ENCODE results near the gene BBX.

Gene BBX

DNA sequence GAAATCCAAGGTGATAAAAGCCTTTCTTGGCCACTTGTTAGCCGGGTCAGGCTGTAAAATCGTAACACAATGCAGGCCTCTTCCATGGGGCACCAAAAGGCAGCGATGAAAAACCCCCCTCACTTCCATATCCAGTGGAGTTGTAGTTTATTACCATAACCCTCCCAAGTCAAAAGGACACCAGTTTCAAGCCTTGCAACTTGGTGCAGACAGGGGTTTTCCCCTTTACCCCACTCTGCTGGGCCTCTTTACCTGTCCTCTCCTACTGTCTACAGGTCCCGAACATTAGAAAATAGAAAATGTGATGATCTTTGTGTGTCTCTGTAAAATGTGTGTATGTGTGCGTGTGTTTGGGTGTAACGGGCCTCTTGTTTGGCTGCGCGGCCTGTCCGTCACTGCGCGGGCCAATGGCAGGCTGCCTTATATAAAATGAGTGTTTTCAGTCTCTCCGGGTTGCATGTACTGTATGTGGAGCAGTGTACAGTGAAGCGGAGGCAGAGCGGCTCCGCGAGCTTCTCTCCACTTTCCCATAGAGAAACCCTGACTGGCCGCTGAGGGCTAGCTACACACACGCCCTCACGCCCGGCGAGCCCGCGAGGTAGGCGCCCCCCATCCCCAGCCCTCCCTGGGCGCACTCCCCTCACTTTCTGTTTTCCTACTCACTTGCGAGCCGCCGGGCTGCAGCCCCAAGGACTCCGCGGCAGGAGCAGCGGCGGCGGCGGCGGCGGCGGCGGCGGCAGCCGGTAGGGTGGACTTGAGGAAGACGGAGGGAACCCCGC lies at the start of gene BBX:
Gene BBX, plus strand, starts transcription at position 453 of the 779 bp plus-strand sequence. CDS start 187,499 bp downstream, outside the sequence.
- peak; percentile 81 for DNase-seq

DNA sequence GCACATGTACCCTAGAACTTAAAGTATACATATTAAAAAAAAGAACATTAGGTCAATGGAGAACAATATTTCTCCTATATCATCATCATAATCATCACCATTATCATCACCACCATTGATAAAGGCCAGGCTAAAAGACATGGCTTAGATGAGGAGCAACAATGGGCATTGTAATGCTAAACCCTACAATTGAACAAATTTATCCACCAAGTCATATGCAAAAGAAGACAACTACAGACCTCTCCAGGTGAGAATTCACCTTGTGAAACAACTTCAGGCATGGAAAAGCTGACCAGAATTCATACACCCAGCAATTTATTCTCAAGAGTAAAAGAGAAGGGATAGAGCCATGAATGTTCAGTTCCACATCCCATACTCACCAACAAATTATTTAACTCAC lies 46.3 kb upstream of the BBX start:
- DNase-seq: no peak

DNA sequence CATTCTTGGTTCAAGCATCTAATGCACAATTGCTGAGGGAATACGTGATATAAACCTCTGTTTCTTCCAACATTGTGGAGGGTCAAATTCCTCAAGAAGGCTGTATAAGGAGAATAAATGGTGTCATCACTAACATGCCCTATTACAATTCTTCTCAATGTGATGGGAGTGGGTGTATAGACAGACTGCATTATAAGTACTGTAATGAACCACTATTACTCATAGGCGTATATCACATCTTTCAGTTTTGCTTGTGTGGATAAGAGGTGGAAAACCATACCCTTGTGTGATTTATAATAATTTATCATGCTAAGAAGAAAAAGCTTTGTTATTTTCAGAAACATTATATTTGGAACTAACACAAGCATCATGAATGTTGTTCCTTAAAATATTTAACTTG lies 35.3 kb upstream of the BBX start:
- no peak for DNase-seq

DNA sequence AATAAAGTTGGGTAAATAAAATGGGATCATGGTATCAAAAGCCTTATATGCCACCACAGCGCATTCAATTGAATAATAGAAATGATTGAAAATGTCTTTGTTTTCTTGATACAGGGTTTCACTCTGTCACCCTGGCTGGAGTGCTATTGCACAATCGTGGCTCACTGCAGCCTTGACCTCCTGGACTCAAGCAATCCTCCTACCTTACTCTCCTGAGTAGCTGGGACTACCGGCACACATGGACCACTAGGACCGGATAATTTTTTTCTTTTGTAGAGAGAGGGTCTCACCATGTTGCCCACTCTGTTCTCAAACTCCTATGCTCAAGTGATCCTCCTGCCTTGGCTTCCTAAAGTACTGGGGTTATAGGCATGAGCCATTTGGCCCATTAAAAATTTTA lies 33.8 kb upstream of the BBX start:
- DNase-seq: no peak

DNA sequence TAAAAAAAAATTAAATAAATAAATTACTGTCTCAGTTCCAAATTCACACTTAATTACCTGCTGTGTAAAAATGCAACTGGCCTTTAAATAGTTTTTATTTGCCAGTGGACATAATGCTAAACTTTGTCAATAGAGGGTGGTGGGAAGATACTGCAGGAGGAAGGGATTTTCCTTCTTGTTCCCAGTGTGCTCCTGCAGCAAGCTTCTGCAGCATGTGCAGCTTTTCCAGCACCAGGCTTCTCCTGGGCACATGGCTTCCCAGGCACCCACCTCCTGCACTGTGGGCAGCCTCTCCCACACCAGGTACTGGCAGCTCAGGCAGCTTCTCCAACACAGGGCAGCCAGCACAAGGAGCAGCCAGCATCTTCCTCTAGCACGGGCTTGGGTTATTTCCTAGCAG lies 29.6 kb upstream of the BBX start:
- DNase-seq: no peak

DNA sequence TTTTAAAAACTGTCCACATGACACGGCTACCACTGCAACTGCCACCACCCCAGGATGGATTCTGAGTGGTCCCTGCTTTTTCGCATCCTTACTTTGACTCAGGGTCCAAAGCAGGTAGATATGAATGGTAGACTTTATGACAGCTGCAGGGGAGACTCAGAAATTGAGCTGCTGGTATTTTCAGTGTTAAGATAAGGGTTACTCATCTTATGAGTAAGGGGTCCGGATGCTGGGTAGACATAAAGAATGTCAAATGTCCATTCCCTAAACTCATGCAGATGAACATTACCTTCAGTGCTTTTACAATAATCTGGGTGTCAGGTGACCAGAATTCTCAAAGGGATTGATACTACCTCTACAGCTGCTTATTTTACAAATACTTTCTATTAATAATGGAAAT lies 25.9 kb upstream of the BBX start:
- no peak for DNase-seq

DNA sequence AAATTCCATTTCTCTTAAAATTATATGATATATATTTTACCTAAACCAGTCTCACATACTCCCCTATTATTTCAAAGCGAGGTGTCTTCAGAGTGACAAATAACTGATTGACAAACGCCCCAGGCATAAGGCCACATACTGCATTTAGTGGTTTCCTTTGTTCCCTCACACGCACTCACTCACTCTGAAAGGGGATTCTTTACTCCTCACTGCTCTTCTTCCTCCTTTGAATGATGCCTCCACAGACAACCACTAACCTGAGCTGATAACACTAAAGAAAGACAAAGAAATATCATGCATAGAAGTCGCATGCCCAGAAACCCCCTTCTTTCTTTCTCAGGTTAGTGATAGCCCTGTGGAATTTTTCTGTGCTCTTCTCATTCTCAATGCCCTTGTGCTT lies 24.1 kb upstream of the BBX start:
- DNase-seq: no peak

DNA sequence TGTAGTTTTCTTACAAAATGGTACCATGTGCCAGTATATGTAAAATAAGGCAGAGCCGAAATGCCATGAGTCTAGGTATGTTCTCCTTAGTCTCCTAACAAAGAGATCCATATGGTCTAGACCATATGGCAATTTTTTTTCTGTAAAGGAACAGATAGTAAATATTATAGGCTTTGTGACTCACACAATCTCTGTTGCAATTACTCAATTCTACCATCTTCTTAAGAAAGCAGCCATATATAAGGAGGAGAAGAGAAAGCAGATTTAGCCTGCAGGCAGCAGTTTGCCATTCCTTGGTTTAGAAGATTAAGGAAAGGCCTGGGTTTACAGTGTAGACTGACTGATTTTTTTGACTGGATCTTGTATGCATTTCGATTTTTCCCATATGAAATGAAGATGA lies 16.3 kb upstream of the BBX start:
- no peak for DNase-seq

DNA sequence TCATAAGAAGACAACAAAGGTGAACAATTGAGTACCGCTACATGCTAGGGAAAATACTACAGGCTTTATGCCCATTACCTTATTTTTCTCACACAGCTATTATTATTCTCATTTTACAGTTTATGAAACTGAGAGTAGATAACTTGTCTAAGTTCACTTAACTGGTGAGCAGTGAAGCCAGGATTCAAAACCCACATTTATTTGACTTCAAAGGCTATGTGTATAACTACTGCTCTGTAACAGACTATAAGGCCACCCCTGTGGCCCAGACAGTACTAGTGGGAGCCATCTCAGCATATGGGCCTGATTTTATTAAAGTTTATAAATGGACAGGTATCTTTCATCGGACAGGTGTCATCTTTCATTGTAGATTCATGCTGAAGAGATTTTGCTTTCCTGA lies 14.4 kb upstream of the BBX start:
- no peak for DNase-seq

DNA sequence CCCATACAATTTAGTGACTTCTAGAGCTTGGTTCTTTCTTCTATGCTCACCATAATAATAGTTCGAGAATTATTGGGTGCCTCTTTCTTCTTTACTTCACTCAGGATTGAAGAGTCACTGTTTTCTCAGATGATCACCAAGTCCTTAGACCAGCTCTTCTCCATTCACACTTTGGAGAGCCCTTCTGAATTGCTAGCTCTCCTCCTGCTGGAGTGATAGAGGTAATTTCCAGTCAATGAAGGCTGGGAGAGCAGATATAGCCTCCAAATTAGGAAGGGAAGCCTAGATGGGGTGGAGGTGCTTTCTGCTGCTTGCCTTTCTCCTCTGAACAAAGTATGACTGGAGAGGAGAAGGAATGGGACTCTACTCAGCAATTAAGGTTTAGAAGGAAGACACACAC lies 10.7 kb upstream of the BBX start:
- DNase-seq: no peak

DNA sequence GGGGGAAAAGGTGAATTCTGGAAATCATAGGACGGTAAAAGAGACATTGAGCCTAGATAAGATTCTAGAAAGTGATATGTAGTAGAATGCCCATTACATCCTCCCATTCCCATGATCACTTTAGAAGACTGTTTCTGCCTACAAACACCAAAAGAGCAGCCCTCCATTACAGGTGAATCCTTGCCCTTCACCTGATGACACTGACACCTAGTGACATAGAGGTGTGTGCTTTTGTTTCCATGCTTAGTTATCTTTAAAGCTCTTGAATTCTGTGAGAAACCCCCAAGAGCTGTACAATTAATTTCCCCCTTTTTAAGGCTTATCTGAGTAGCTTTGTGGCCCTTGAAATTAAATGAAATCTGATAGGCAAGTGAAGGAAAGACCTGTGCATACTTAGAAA lies 8.3 kb upstream of the BBX start:
- no peak for DNase-seq

DNA sequence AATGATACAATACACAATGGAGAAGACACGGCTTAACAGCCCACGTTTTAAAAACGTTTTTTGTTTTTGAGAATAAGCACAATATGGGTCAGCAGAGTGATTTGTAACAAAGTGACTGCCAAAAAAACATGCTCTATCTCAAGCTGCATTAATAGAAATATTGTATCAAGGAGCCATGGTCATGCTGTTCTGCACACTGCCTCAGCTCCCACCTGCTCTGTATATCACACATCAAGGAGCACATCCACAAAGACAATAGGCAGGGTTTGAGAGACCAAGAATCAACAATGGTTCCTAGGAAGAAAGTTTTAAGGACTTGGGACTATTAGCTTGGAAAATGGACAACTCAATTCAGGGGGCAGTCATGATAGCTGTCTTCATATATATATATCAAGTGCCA lies 6.3 kb upstream of the BBX start:
- no peak for DNase-seq

DNA sequence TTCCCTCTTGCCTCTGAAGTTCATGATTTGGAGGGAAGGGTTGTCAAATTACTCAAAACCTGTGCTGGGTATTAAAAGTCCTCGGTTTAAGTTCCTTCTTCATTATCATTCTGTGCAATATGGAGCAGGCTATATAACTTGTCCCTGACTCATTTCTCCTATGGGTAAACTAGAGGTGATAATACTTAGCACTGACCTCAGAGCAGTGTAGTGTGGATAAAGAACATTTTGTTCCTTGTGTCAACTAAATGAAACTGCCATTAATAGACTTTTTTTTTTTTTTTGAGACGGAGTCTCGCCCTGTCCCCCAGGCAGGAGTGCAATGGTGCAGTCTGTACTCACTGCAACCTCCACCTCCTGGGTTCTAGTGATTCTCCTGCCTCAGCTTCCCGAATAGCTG lies 2.2 kb upstream of the BBX start:
- DNase-seq: no peak

DNA sequence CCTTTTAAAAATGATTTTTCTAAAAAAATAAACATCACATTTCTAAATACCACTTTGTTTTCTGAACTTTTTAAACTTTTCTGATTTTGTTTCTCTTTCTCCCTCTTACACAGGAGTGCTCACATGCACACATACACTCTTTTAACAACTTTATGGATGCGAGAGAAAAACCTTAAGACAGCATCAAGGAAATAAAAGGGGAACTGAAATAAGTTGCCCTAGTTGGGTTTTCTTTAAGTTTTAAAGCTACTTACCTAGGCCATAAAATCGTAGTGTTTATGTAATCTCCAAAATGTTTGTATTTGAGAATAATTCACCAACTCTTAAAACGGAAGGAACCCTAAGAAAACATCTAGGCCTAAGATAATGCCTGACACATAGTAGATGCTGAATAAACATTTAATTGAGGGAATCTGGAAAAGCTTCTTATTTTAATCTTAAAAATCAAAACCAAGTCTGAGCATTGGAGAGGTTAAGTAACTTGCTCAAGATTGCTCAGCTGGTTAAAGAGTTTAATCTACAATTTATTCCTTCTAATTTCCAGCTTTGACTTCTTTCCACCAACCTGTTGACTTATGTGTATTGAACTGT lies 1.2 kb upstream of the BBX start:
- no peak for DNase-seq

DNA sequence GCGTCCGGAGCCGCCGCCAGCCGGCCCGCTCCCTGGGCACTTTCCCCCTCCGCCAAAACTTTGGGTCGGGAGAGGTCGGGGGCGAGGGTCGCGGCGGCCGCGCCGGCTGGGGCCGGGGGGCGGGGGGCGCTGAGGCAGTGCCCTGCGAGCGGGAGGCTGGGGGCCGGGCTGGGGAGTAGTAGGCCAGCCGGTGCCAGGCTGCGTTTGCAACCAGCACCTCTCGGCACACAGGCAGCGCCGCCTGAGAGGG lies 452 bp downstream of the BBX start:
- DNase-seq: peak; percentile 14

DNA sequence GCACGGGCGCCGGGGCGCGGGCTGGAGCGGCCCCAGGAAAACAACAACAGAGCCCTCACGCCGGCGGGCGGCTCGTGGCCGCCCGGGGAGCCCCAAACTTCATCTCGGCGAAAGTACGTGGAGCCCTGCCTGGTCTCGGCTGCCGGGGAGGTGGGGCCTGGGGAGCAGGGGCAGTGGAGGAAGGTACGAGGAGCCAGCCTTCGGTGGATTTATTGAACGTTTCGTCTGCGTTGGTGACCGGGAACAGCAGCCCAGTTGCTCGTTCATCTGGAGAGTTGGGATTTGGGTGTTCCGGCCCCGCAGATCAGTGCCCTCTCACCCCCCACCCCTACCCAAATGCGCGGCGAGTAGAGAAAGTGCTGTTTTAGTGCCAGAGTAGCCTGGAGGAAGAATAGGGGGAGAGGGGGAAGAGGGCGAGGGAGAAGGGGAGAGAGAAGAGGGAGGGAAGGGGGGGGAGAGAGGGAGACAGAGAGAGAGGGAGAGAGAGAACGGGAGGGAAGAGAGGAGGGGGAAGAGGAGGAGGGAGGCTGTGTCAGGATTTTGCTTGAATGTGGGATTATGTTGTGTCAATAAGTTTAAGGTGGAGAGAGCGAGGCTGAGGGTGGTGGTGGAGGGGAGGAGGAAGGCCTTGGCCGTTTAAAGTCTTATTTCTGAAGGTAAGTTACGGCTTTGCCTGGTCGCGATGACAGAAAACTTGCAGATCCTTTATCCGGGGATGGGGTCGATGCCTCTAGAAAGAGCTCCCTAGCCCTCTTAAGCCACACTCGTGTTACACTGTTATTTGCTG lies 970 bp downstream of the BBX start:
- DNase-seq: peak; percentile 49

DNA sequence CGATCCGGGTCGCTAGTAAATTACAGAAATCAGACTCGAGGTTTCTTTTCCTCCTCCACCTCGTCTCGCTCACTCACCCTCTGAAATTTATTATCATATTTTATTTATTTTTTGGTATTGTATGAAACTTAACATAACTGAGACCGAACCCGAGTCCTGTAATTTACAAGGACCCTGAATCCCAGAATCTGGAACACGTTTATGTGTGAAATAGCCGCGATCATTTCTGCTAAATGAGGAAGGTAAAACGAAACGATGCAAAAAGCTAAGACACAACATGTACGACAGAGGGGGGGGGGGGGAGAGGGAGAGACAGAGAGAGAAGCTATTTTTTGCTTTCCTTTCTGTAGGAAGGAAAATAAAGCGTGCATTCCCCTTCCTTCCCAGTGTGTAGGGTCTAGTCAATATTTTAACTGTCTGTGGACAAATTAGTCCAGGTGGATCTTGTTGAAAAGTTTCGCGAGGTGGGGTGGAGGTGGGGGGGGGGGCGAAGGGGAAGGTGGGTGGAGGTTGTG lies 1.6 kb downstream of the BBX start:
- peak; percentile 42 for DNase-seq

DNA sequence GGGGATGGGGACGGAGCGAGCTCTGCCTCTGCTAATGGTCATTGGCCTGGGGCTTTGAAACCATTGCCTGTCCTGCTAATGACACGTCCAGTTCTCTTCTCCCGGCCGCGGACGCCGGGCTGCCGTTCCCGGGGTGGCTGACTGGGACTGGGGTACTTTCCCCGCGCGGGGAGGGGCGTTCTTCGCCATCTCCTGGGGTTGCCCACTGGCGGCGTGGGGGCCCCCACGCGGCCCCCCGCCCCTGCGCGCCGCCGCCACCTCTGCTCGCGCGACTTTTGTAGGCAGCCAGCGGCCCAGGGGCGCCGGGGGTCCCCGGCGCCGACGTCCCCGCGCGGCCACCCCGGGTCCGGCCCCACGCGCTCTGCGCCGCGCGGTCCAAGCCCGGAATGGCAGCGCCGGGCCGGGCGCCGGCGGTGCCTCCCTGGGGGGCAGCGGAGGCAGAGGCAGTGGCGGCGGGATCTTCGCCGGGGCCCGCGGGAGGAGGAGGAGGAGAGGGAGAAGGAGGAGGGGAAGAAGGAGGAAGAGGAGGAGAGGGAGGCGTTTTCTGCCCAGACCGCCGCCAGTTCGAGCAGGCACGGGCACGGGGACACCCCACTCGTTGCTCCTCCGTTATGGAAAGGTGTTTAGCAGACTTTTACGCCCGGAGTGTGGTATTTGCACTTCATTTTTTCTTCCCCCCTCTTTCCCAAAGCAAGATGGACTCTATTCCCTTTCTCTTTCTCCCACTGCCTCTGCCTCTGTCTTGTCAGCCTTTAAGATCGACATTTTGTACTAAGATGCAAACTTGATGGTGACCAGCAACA lies 2.3 kb downstream of the BBX start:
- no peak for DNase-seq

DNA sequence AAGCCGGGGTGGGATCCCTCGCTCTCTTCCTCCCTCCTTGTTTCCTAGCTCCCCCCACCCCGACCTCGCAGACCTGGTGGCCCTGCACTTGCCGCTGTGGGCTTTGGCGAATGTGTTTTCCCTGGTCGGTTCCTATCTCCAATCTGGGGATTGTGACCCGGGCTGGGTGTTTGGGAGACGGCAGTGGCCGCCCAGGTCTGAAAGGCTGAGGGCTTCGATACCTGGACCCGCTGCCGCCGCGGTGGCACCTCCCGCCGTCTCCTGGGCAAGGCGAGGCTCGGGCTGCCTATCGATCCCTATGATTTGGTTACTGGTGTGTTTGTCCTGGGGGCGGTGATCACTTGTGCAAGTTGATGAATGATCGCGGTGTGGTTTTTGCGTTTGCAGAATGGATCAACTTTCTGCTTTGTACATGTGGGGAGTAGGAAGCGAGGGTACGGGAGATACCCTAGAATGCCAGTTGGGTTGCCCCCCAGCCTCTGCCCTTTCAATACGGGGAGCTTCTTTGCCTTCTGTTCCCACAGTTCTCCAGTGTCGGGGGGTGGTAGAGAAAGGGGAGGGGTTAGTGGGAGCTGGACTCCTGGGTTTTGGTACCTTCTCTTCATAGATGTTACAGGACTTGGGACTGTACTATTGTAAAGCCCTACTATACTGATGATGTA lies 3.0 kb downstream of the BBX start:
- no peak for DNase-seq

DNA sequence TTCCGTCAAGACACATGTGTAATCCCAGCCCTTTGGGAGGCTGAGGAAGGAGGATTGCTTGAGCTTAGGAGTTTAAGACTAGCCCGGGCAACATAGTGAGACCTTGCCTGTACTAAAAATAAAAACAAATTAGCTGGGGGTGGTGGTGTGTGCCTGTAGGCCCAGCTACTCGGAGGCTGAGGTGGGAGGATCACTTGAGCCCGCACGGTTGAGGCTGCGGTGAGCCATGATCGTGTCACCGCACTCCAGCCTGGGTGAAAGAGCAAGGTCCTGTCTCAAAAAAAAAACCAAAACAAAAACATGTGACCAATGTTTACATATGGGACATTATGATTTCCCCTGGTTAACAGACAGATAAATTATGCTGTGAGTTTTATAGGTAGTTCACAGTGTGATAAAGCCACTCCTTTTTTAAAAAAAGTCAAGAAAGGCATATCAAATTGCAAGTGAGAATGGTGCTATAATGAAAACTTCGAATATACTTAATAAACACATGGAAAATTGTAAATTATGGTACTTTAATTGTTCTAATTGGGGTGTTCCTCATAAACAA lies 9.2 kb downstream of the BBX start:
- no peak for DNase-seq

DNA sequence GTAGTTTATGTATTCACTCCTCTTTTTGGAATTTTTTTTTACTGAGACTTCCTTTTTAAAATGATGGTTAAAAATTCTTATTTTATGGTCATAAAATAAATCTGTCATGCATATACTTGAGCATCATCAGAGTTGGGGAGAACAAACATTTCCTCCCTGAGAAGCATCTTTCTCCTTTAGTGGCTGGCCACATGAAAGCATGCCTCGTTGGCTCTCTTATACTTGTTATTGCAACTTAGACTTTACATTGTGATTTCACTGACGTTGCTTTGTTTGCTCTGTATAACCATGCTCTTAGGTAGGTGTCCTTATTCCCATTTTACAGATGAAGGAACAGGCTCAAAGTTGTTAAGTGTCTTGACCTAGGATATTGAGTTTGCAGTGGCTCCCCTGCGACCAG lies 18.1 kb downstream of the BBX start:
- DNase-seq: no peak

DNA sequence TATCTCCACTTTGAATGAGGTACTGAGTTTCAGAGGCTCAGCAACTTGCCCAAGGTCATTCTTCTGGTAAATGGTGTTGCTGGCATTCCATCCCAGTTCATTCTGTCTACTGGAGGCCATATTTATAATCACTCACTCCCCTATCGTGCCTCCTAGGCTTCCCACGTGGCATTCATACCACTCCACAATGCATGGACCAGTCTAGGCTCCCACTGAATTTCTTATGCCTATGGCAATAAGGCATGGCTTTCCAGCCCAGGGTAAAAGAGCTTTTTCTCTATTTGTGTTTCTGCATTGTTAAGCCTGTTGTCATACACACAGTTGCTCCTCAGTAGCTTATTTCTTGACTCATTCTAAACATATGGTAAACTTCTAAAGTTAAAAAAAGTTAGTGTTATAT lies 19.9 kb downstream of the BBX start:
- DNase-seq: no peak

DNA sequence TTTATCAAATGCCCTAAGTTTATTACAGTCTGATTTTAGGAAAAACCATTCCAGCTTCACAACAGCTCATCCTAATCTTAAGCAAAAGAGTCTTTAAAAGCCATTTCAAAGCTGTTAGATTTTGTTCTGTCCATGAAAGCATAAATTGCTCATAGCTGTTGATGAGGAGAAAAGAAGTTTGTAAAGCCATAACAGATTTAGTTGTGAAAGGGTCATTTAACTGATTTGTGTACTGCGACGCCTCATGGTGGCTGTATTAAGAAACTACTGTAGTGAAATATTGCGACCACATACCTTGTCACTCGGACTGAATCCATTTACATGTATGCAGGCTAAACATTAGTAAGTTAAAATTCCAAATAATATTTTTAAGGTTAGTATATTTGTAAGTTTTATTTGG lies 20.9 kb downstream of the BBX start:
- DNase-seq: no peak
